IMR-90 (cell line): ENCODE measurements around the gene ALLC. TPM values are rescaled to one million over a fixed set of nuclear protein-coding genes. Genes with fewer than 3 reads are reported as not detected.
"Not testable (repeated sequence)": the region's sequence is repeated elsewhere in the genome, so short reads cannot be mapped to it uniquely, and the experiment has no call there.

Experiments used
- ATAC-seq: fragments of 200-7000 bp; cut with Tn5 transposase; 2 replicates; pipeline ENCODE4 v1.9.1; 2020; ENCODE audit warnings: low read depth, mild to moderate bottlenecking, moderate library complexity
- BruUV-seq: library from RNA; stranded (reverse); fragments of 400-500 nt; replicated peaks from 2 replicates; lab custom pipeline; 2021; lab: Mats Ljungman, UMichigan
- CTCF ChIA-PET: fragments of 300-600 bp; formaldehyde crosslinking; extraction: SDS; loops from one replicate; lab custom pipeline; 2021; ENCODE audit warnings: antibody characterized with exemption; lab: Yijun Ruan, JAX
- POLR2A ChIA-PET: fragments of 300-600 bp; sonication (Branson Sonifier 250); formaldehyde crosslinking; loops from one replicate; lab custom pipeline; 2022; ENCODE audit warnings: antibody characterized with exemption; ENCODE audit not compliant: unreplicated experiment; lab: Charles Lee
- DNase-seq: peaks from one replicate; pipeline ENCODE4 v3.0.0; 2013
- H2AFZ ChIP-seq: replicated peaks from 2 replicates; pipeline ENCODE3; 2013; ENCODE audit warnings: low read length, mild to moderate bottlenecking; ENCODE audit not compliant: poor library complexity
- H2AK5ac ChIP-seq: 2 replicates; pipeline ENCODE4 v1.6.1; 2013; ENCODE audit warnings: low read depth, low read length, inconsistent platforms
- H2AK9ac ChIP-seq: replicated peaks from 2 replicates; pipeline ENCODE3; 2013; ENCODE audit warnings: mild to moderate bottlenecking, low read depth, low read length, moderate library complexity; ENCODE audit not compliant: poor library complexity
- H2BK120ac ChIP-seq: 2 replicates; pipeline ENCODE4 v1.6.1; 2013; ENCODE audit warnings: low read depth, low read length, inconsistent platforms
- H2BK15ac ChIP-seq: 3 replicates; pipeline ENCODE4 v1.6.1; 2013; ENCODE audit warnings: low read depth, low read length, inconsistent platforms
- H2BK20ac ChIP-seq: 2 replicates; pipeline ENCODE4 v1.6.1; 2013; ENCODE audit warnings: low read depth, mild to moderate bottlenecking, inconsistent platforms, low read length, moderate library complexity
- H2BK5ac ChIP-seq: 2 replicates; pipeline ENCODE4 v1.6.1; 2013; ENCODE audit warnings: mild to moderate bottlenecking, low read depth, low read length, inconsistent platforms; ENCODE audit not compliant: poor library complexity, severe bottlenecking
- H3K14ac ChIP-seq: replicated peaks from 2 replicates; pipeline ENCODE4 v1.6.1; 2013; ENCODE audit warnings: low read depth, low read length, inconsistent platforms
- H3K18ac ChIP-seq: 2 replicates; pipeline ENCODE4 v1.6.1; 2013; ENCODE audit warnings: low read depth, low read length, control low read depth
- H3K23ac ChIP-seq: 2 replicates; pipeline ENCODE4 v1.6.1; 2013; ENCODE audit warnings: low read depth, low read length, inconsistent platforms
- H3K27ac ChIP-seq: 2 replicates; pipeline ENCODE4 v1.5.1; 2013; ENCODE audit warnings: mild to moderate bottlenecking, control low read depth, low read length; ENCODE audit not compliant: insufficient read depth
- H3K27me3 ChIP-seq: 2 replicates; pipeline ENCODE4 v1.6.1; 2013; ENCODE audit warnings: low read length; ENCODE audit not compliant: control insufficient read depth, insufficient read depth
- H3K36me3 ChIP-seq: 2 replicates; pipeline ENCODE4 v1.6.1; 2013; ENCODE audit warnings: low read length, mixed read lengths; ENCODE audit not compliant: control insufficient read depth, insufficient read depth
- H3K4ac ChIP-seq: 2 replicates; pipeline ENCODE4 v1.6.1; 2013; ENCODE audit warnings: low read depth, low read length, inconsistent platforms
- H3K4me1 ChIP-seq: 2 replicates; pipeline ENCODE4 v1.6.1; 2013; ENCODE audit warnings: low read length, mixed read lengths; ENCODE audit not compliant: control insufficient read depth, insufficient read depth
- H3K4me2 ChIP-seq: 2 replicates; pipeline ENCODE4 v1.6.1; 2013; ENCODE audit warnings: low read depth, mild to moderate bottlenecking, control low read depth, low read length, moderate library complexity
- H3K4me3 ChIP-seq: 2 replicates; pipeline ENCODE4 v1.5.1; 2013; ENCODE audit warnings: low read depth, mild to moderate bottlenecking, control low read depth, low read length, moderate library complexity; ENCODE audit not compliant: insufficient read depth
- H3K56ac ChIP-seq: 2 replicates; pipeline ENCODE4 v1.6.1; 2013; ENCODE audit warnings: low read length, inconsistent platforms; ENCODE audit not compliant: insufficient read depth; ENCODE audit errors: extremely low read depth
- H3K79me1 ChIP-seq, 2 experiments: 2 replicates each; pipeline ENCODE4 v1.6.1; 2013; ENCODE audit warnings: low read length in 2 of 2, inconsistent platforms in 1 of 2, low read depth in 1 of 2
- H3K9ac ChIP-seq: 2 replicates; pipeline ENCODE4 v1.6.1; 2013; ENCODE audit warnings: low read depth, low read length, control low read depth
- H3K9me1 ChIP-seq: 2 replicates; pipeline ENCODE4 v1.6.1; 2013; ENCODE audit warnings: low read length, inconsistent platforms; ENCODE audit not compliant: insufficient read depth
- H3K9me3 ChIP-seq: 2 replicates; pipeline ENCODE4 v1.6.1; 2013; ENCODE audit warnings: low read length; ENCODE audit not compliant: control insufficient read depth, insufficient read depth
- H4K20me1 ChIP-seq: 2 replicates; pipeline ENCODE4 v1.6.1; 2013; ENCODE audit warnings: low read length, inconsistent platforms; ENCODE audit not compliant: insufficient read depth
- H4K5ac ChIP-seq: 2 replicates; pipeline ENCODE4 v1.6.1; 2013; ENCODE audit warnings: mild to moderate bottlenecking, low read depth, low read length, control low read depth
- H4K8ac ChIP-seq, 2 experiments: 2 replicates each; pipeline ENCODE4 v1.6.1; 2013; ENCODE audit warnings: low read depth in 2 of 2, low read length in 2 of 2, control low read depth in 1 of 2, inconsistent platforms in 1 of 2
- H4K91ac ChIP-seq: 2 replicates; pipeline ENCODE4 v1.6.1; 2013; ENCODE audit warnings: low read depth, low read length, inconsistent platforms; ENCODE audit not compliant: insufficient read depth
- WGBS, 2 experiments: methylation state at CpG; one replicate each; pipeline versions ENCODE4 v1.1.5 to v1.1.7; 2013; ENCODE audit warnings: missing lambda C conversion rate in 2 of 2; ENCODE audit not compliant: insufficient read length in 1 of 2; ENCODE audit errors: extremely low coverage in 2 of 2; 5-methylcytosine and 5-hydroxymethylcytosine counted together
- dilution Hi-C: fragments of 300-500 bp; cut with HindIII; formaldehyde crosslinking; loops from one replicate; pipeline ENCODE4 v1.14.3; 2018; ENCODE audit warnings: low sequenced_read_pairs; ENCODE audit not compliant: unreplicated experiment
- in situ Hi-C: fragments of 300-500 bp; cut with MboI; formaldehyde crosslinking; loops from 3 replicates; pipeline ENCODE4 v1.14.3; 2019; ENCODE audit warnings: low sequenced_read_pairs, inconsistent platforms, mixed read lengths
- intact Hi-C: fragments of 100-400 bp; cut with micrococcal nuclease; formaldehyde crosslinking; loops from 2 replicates; pipeline ENCODE4 v1.10.0; 2022
- polyA plus RNA-seq, 3 experiments: library from polyadenylated mRNA; depleted of rRNA; stranded (reverse); fragments of >200 nt; gene quantifications; 2 replicates each; pipeline ENCODE4 v1.2.3, GENCODE V29; 2012; ENCODE audit warnings: low replicate concordance in 1 of 3
- total RNA-seq: library from RNA; depleted of rRNA; stranded (reverse); fragments of >200 nt; gene quantifications from 2 replicates; pipeline ENCODE4 v1.2.3, GENCODE V29; 2012

ALLC gene
- total and polyA plus RNA-seq, 2 of the 4 experiments (the other 2 are of a cell fraction) = not detected

- H2BK20ac ChIP-seq, ATAC-seq, H3K79me1 ChIP-seq, H2AFZ ChIP-seq, H2BK120ac ChIP-seq, in situ Hi-C loops, H4K5ac ChIP-seq, H3K4me1 ChIP-seq, H3K4ac ChIP-seq, H3K9ac ChIP-seq, H3K56ac ChIP-seq, intact Hi-C loops, H3K36me3 ChIP-seq, H3K4me2 ChIP-seq, H2AK5ac ChIP-seq, DNase-seq, H2AK9ac ChIP-seq, H3K14ac ChIP-seq, H2BK15ac ChIP-seq, H2BK5ac ChIP-seq, CTCF ChIA-PET, H4K91ac ChIP-seq, H3K4me3 ChIP-seq, dilution Hi-C loops, H3K27ac ChIP-seq, H4K20me1 ChIP-seq, POLR2A ChIA-PET, H4K8ac ChIP-seq, BruUV-seq, H3K27me3 ChIP-seq, H3K9me1 ChIP-seq, H3K18ac ChIP-seq, H3K9me3 ChIP-seq, H3K23ac ChIP-seq: not testable (repeated sequence)
- 96% methylated on average over 6 of the region's 9 CpGs; no CpG with 5 or more reads in 1 of the 2 experiments for WGBS, 2 experiments
These were observed 38.3 kb upstream of the ALLC start for GRCh38 chr2:3619661-3620060.
